ENCODE results near the gene SRF.

DNA sequence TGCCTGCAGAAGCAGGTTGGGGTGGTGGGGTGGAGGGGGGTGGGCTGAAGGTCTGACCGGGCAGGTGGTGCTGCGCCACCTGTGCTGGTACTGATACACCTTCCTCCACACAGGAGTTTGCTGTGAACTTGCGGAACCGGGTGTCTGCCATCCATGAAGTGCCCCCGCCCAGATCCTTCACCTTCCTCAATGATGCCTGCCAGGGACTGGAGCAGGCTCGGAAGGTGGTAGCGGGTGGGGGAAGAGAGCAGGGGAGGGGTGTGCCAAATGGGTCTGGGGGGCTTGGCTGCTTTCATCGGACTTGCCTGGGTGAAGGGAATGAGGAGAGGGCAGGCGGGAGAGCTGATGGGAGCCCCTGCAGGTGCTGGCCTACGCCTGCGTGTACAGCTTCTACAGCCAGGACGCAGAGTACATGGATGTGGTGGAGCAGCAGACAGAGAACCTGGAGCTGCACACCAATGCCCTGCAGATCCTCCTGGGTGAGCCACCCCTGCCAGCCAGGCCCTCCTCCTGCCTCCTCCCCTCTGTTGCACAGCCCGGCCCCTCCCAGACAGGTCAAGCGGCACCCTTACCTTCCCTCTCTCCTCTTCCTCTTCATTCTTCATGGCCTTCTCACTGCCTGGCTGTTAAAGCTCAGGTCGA lies 51.5 kb downstream of the SRF start:
- TF ChIP-seq, protein P1, sequence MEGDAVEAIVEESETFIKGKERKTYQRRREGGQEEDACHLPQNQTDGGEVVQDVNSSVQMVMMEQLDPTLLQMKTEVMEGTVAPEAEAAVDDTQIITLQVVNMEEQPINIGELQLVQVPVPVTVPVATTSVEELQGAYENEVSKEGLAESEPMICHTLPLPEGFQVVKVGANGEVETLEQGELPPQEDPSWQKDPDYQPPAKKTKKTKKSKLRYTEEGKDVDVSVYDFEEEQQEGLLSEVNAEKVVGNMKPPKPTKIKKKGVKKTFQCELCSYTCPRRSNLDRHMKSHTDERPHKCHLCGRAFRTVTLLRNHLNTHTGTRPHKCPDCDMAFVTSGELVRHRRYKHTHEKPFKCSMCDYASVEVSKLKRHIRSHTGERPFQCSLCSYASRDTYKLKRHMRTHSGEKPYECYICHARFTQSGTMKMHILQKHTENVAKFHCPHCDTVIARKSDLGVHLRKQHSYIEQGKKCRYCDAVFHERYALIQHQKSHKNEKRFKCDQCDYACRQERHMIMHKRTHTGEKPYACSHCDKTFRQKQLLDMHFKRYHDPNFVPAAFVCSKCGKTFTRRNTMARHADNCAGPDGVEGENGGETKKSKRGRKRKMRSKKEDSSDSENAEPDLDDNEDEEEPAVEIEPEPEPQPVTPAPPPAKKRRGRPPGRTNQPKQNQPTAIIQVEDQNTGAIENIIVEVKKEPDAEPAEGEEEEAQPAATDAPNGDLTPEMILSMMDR (IDR thresholded peaks at IDR 0.05; ENCODE audit: poor library complexity): no peak
- no peak for TF ChIP-seq EZH2 (IDR thresholded peaks at IDR 0.05; ENCODE audit: borderline replicate concordance)
